GM19467 (cell line): Measurements from ENCODE around the gene MYPOP.
A peak's percentile ranks its signal among the peaks of the same experiment; 100 is the strongest.

Experiments
- ATAC-seq: cut with Tn5 transposase; IDR thresholded peaks from one replicate; pipeline ENCODE4 v1.9.1; 2021; ENCODE audit warnings: mild to moderate bottlenecking, moderate library complexity; ENCODE audit not compliant: unreplicated experiment

MYPOP gene

GRCh38 chr19:45865269-45865948 is 37.0 kb downstream of the MYPOP start:
- ATAC-seq: no peak

GRCh38 chr19:45864629-45865082 is 37.8 kb downstream of the MYPOP start:
- ATAC-seq: no peak

GRCh38 chr19:45863840-45864628 is 38.4 kb downstream of the MYPOP start, which contains the start of gene FOXA3:
Gene FOXA3 (plus strand): TSS chr19:45864326. CDS start chr19:45864457, 131 bp downstream.
- ATAC-seq: no peak

- no peak for ATAC-seq
These were observed 39.0 kb downstream of the MYPOP start for GRCh38 chr19:45863335-45863839.

- peak; percentile 90 for ATAC-seq
These were observed 39.7 kb downstream of the MYPOP start, which contains the start of gene SYMPK for GRCh38 chr19:45862564-45863334. Gene SYMPK (minus strand): TSS chr19:45863147. CDS start chr19:45854495, 8,652 bp downstream.

- ATAC-seq: no peak
These were observed 40.2 kb downstream of the MYPOP start for GRCh38 chr19:45862271-45862563.

GRCh38 chr19:45860359-45861259 is 41.8 kb downstream of the MYPOP start:
- no peak for ATAC-seq

- no peak for ATAC-seq
These were observed 48.1 kb downstream of the MYPOP start for GRCh38 chr19:45854167-45854778.

- no peak for ATAC-seq
These were observed 49.4 kb downstream of the MYPOP start for GRCh38 chr19:45852983-45853382.

GRCh38 chr19:45852145-45852750 is 50.2 kb downstream of the MYPOP start:
- ATAC-seq: no peak

- ATAC-seq: no peak
These were observed 53.5 kb downstream of the MYPOP start for GRCh38 chr19:45848922-45849321.

- ATAC-seq: no peak
These were observed 54.8 kb downstream of the MYPOP start for GRCh38 chr19:45847663-45848062.

- ATAC-seq: no peak
These were observed 60.2 kb downstream of the MYPOP start for GRCh38 chr19:45842198-45842597.
